Measurements from ENCODE around the gene RNF40. TPM values are rescaled to one million over a fixed set of nuclear protein-coding genes. Genes with fewer than 3 reads are reported as not detected.
"Not testable (repeated sequence)": the region's sequence is repeated elsewhere in the genome, so short reads cannot be mapped to it uniquely, and the experiment has no call there.

The RNF40 gene
- total RNA-seq, 1 experiment from 2014 or later: 114 TPM

GRCh38 chr16:30820952-30821421 lies 58.9 kb downstream of the RNF40 start:
- Histone ChIP-seq H3K27me3 (ENCODE audit: control insufficient read depth, insufficient read depth, low read length) (no peaks in the 10 kb centered on the region), H3K27ac (ENCODE audit: low read length) (no peak overlapping the region), H3K4me1 (ENCODE audit: control insufficient read depth, insufficient read depth, low read length) (no peaks in the 10 kb centered on the region), H3K4me3 (ENCODE audit: low read depth in 2 of 2, low read length in 2 of 2) (no peak overlapping the region), H3K9me3 (ENCODE audit: control insufficient read depth, insufficient read depth, low read depth, low read length) (no peaks in the 10 kb centered on the region), H3K36me3 (ENCODE audit: control insufficient read depth, insufficient read depth, low read length) (no peaks in the 10 kb centered on the region)
- ATAC-seq (no peak), DNase-seq (ENCODE audit: low read depth, low spot score) (no peak)
- ChIA-PET CTCF (no interaction called here), POLR2A (no interaction called here)
- no peak for TF ChIP-seq REST (IDR thresholded peaks at IDR 0.05; ENCODE audit: insufficient read depth in 1 of 2, low read depth in 2 of 2, low read length in 1 of 2)
- no peak for TF ChIP-seq SIN3A (IDR thresholded peaks at IDR 0.05; ENCODE audit: borderline replicate concordance, insufficient read depth, low read depth, low read length)
- no peak for TF ChIP-seq POLR2AphosphoS5 (IDR thresholded peaks at IDR 0.05; ENCODE audit: low read depth, low read length)
- intact Hi-C loops (cut with micrococcal nuclease; ENCODE audit: unreplicated experiment) (no loop called here), in situ Hi-C loops (cut with HindIII; ENCODE audit: low pct_unique_long_range_greater_than_20kb, low sequenced_read_pairs) (no loop called here)
- no TSS peak for BruUV-seq (replicated peaks)

GRCh38 chr16:30821441-30821840 lies 59.3 kb downstream of the RNF40 start:
- intact Hi-C loops (cut with micrococcal nuclease; ENCODE audit: unreplicated experiment); H3K27ac ChIP-seq (ENCODE audit: low read length); H3K36me3 ChIP-seq (ENCODE audit: control insufficient read depth, insufficient read depth, low read length); H3K27me3 ChIP-seq (ENCODE audit: control insufficient read depth, insufficient read depth, low read length); POLR2A ChIA-PET; in situ Hi-C loops (cut with HindIII; ENCODE audit: low pct_unique_long_range_greater_than_20kb, low sequenced_read_pairs); CTCF ChIA-PET; DNase-seq (ENCODE audit: low read depth, low spot score); BruUV-seq (replicated peaks); ATAC-seq; H3K4me3 ChIP-seq (ENCODE audit: low read depth in 2 of 2, low read length in 2 of 2); H3K9me3 ChIP-seq (ENCODE audit: control insufficient read depth, insufficient read depth, low read depth, low read length); H3K4me1 ChIP-seq (ENCODE audit: control insufficient read depth, insufficient read depth, low read length): not testable (repeated sequence)

- no peak for TF ChIP-seq SIN3A (IDR thresholded peaks at IDR 0.05; ENCODE audit: borderline replicate concordance, insufficient read depth, low read depth, low read length)
- Histone ChIP-seq H3K9me3 (ENCODE audit: control insufficient read depth, insufficient read depth, low read depth, low read length) (no peaks in the 10 kb centered on the region), H3K27ac (ENCODE audit: low read length) (no peak overlapping the region), H3K4me3 (ENCODE audit: low read depth in 2 of 2, low read length in 2 of 2) (no peak overlapping the region), H3K27me3 (ENCODE audit: control insufficient read depth, insufficient read depth, low read length) (no peaks in the 10 kb centered on the region), H3K4me1 (ENCODE audit: control insufficient read depth, insufficient read depth, low read length) (no peaks in the 10 kb centered on the region), H3K36me3 (ENCODE audit: control insufficient read depth, insufficient read depth, low read length) (no peaks in the 10 kb centered on the region)
- no TSS peak for BruUV-seq (replicated peaks)
- POLR2A ChIA-PET: no interaction called here
- CTCF ChIA-PET: no interaction called here
- ATAC-seq (no peak), DNase-seq (ENCODE audit: low read depth, low spot score) (no peak)
- intact Hi-C loops (cut with micrococcal nuclease; ENCODE audit: unreplicated experiment) (no loop called here), in situ Hi-C loops (cut with HindIII; ENCODE audit: low pct_unique_long_range_greater_than_20kb, low sequenced_read_pairs) (no loop called here)
These were observed 59.8 kb downstream of the RNF40 start for GRCh38 chr16:30821891-30822290.

Other genes starting within 250 kb of the RNF40 start
- gene ZNF768, start 235.8 kb upstream of the RNF40 start, total RNA-seq (2021; ENCODE audit: unreplicated experiment): 68.3 TPM
- 10.9 TPM for gene ZNF747, start 227.5 kb upstream of the RNF40 start, total RNA-seq (2021; ENCODE audit: unreplicated experiment)
- gene ZNF764, start 203.9 kb upstream of the RNF40 start, total RNA-seq (2021; ENCODE audit: unreplicated experiment): 16.7 TPM
- gene ZNF688, start 190.6 kb upstream of the RNF40 start, total RNA-seq (2021; ENCODE audit: unreplicated experiment): 7.7 TPM
- gene ZNF785, start 176.6 kb upstream of the RNF40 start, total RNA-seq (2021; ENCODE audit: unreplicated experiment): 6.2 TPM
- 16.5 TPM for gene ZNF689, start 151.9 kb upstream of the RNF40 start, total RNA-seq (2021; ENCODE audit: unreplicated experiment)
- 77.6 TPM for gene PRR14, start 111.4 kb upstream of the RNF40 start, total RNA-seq (2021; ENCODE audit: unreplicated experiment)
- gene FBRS, start 103.9 kb upstream of the RNF40 start, total RNA-seq (2021; ENCODE audit: unreplicated experiment): 103 TPM
- gene SRCAP, start 63.2 kb upstream of the RNF40 start, total RNA-seq (2021; ENCODE audit: unreplicated experiment): 73.6 TPM
- gene PHKG2, start 13.9 kb upstream of the RNF40 start, total RNA-seq (2021; ENCODE audit: unreplicated experiment): 43.1 TPM
- gene CFAP119, start 260 bp upstream of the RNF40 start, total RNA-seq (2021; ENCODE audit: unreplicated experiment): 21.0 TPM
- gene ZNF629, start 24.9 kb downstream of the RNF40 start, total RNA-seq (2021; ENCODE audit: unreplicated experiment): 19.2 TPM
- 45.8 TPM for gene BCL7C, start 131.8 kb downstream of the RNF40 start, total RNA-seq (2021; ENCODE audit: unreplicated experiment)
- gene CTF1, start 134.3 kb downstream of the RNF40 start, total RNA-seq (2021; ENCODE audit: unreplicated experiment): 2.9 TPM
- 52.3 TPM for gene FBXL19, start 161.2 kb downstream of the RNF40 start, total RNA-seq (2021; ENCODE audit: unreplicated experiment)
- gene ORAI3, start 186.7 kb downstream of the RNF40 start, total RNA-seq (2021; ENCODE audit: unreplicated experiment): 26.9 TPM
- gene SETD1A, start 195.4 kb downstream of the RNF40 start, total RNA-seq (2021; ENCODE audit: unreplicated experiment): 38.7 TPM
- 5.4 TPM for gene HSD3B7, start 222.9 kb downstream of the RNF40 start, total RNA-seq (2021; ENCODE audit: unreplicated experiment)
- 3.7 TPM for gene STX1B, start 248.3 kb downstream of the RNF40 start, total RNA-seq (2021; ENCODE audit: unreplicated experiment)